DOHH2 (cell line): ENCODE measurements around the gene CTSW.

ENCODE experiments used
- H3F3A ChIP-seq: fragments of 200-600 bp; sonication (generic), shearing (Covaris generic); 2 replicates; pipeline ENCODE4 v1.6.0; 2016; ENCODE audit warnings: antibody characterized with exemption, mild to moderate bottlenecking; ENCODE audit not compliant: control insufficient read depth, insufficient read depth
- H3K27ac ChIP-seq: fragments of 200-600 bp; sonication (generic); 2 replicates; pipeline ENCODE4 v1.5.1; 2014; ENCODE audit warnings: low read depth, mild to moderate bottlenecking, low read length, moderate library complexity
- H3K27me3 ChIP-seq: fragments of 200-600 bp; sonication (generic); 2 replicates; pipeline ENCODE4 v1.6.1; 2014; ENCODE audit warnings: mild to moderate bottlenecking, low read length, mixed read lengths; ENCODE audit not compliant: control insufficient read depth
- H3K36me3 ChIP-seq: fragments of 200-600 bp; sonication (generic); 2 replicates; pipeline ENCODE4 v1.6.1; 2014; ENCODE audit warnings: mild to moderate bottlenecking, low read length, moderate library complexity, mixed read lengths; ENCODE audit not compliant: control insufficient read depth
- H3K4me1 ChIP-seq: fragments of 200-600 bp; sonication (generic); 2 replicates; pipeline ENCODE4 v1.6.1; 2014; ENCODE audit warnings: mild to moderate bottlenecking, low read length, mixed read lengths; ENCODE audit not compliant: control insufficient read depth
- H3K4me2 ChIP-seq: fragments of 200-600 bp; sonication (generic); 2 replicates; pipeline ENCODE4 v1.6.0; 2014; ENCODE audit warnings: mild to moderate bottlenecking, low read length, moderate library complexity
- H3K4me3 ChIP-seq: fragments of 200-600 bp; sonication (generic); 2 replicates; pipeline ENCODE4 v1.5.1; 2014; ENCODE audit warnings: mild to moderate bottlenecking, low read length, mixed read lengths
- H3K79me2 ChIP-seq: fragments of 200-600 bp; sonication (generic); 2 replicates; pipeline ENCODE4 v1.6.1; 2014; ENCODE audit warnings: mild to moderate bottlenecking, low read length, mixed read lengths; ENCODE audit not compliant: control insufficient read depth
- H3K9me2 ChIP-seq: fragments of 200-600 bp; sonication (generic); replicated peaks from 2 replicates; pipeline ENCODE4 v1.6.1; 2014; ENCODE audit warnings: mild to moderate bottlenecking, low read length, mixed read lengths; ENCODE audit not compliant: control insufficient read depth
- H3K9me3 ChIP-seq: fragments of 200-600 bp; sonication (generic); 2 replicates; pipeline ENCODE4 v1.6.1; 2014; ENCODE audit warnings: antibody characterized with exemption, low read length, mixed read lengths; ENCODE audit not compliant: control insufficient read depth, insufficient read depth
- H4K20me1 ChIP-seq: fragments of 200-600 bp; sonication (generic); 2 replicates; pipeline ENCODE4 v1.6.0; 2014; ENCODE audit warnings: low read depth, mild to moderate bottlenecking, antibody characterized with exemption, low read length, moderate library complexity; ENCODE audit not compliant: control insufficient read depth, insufficient read depth
- CTCF ChIP-seq: fragments of 200-600 bp; sonication (generic); IDR thresholded peaks from one replicate; pipeline ENCODE4 v1.5.1; 2014; ENCODE audit warnings: antibody characterized with exemption, mild to moderate bottlenecking, low read depth, low read length; ENCODE audit not compliant: poor library complexity, severe bottlenecking
- EZH2phosphoT487 ChIP-seq: fragments of 200-600 bp; sonication (generic); IDR thresholded peaks from 2 replicates; pipeline ENCODE4 v1.6.1; 2017; ENCODE audit warnings: borderline replicate concordance, mild to moderate bottlenecking, antibody characterized with exemption, low read length, moderate library complexity, mixed read lengths

The CTSW gene

GRCh38 chr11:65925397-65925796 is 45.8 kb downstream of the CTSW start:
- Histone ChIP-seq H4K20me1 (no peaks in the 10 kb centered on the region), H3K27me3 (no peaks in the 10 kb centered on the region), H3K36me3 (no peaks in the 10 kb centered on the region), H3K4me1 (peaks cover 1% of the 10 kb centered on the region; the same call in 1 of the 2 replicates), H3K4me2 (no peak overlapping the region), H3F3A (no peaks in the 10 kb centered on the region), H3K4me3 (no peak overlapping the region), H3K79me2 (no peaks in the 10 kb centered on the region), H3K9me3 (no peaks in the 10 kb centered on the region), H3K9me2 (no peaks in the 10 kb centered on the region), H3K27ac (no peak overlapping the region)
- TF ChIP-seq EZH2phosphoT487 = no peak
- no peak for TF ChIP-seq CTCF

GRCh38 chr11:65927904-65928397 is 48.3 kb downstream of the CTSW start:
- Histone ChIP-seq H3F3A (no peaks in the 10 kb centered on the region), H3K79me2 (no peaks in the 10 kb centered on the region), H3K9me3 (no peaks in the 10 kb centered on the region), H3K9me2 (no peaks in the 10 kb centered on the region), H3K4me2 (no peak overlapping the region), H4K20me1 (no peaks in the 10 kb centered on the region), H3K27ac (no peak overlapping the region), H3K36me3 (no peaks in the 10 kb centered on the region), H3K4me1 (peaks cover 6% of the 10 kb centered on the region; the same call in 1 of the 2 replicates), H3K27me3 (no peaks in the 10 kb centered on the region), H3K4me3 (no peak overlapping the region)
- TF ChIP-seq CTCF (no peak), EZH2phosphoT487 (no peak)

- H3F3A ChIP-seq = no peaks in the 10 kb centered on the region
- no peaks in the 10 kb centered on the region for H3K79me2 ChIP-seq
- H3K4me1 ChIP-seq = peaks cover 6% of the 10 kb centered on the region; the same call in 1 of the 2 replicates
- H4K20me1 ChIP-seq = no peaks in the 10 kb centered on the region
- no peaks in the 10 kb centered on the region for H3K9me2 ChIP-seq
- H3K36me3 ChIP-seq = no peaks in the 10 kb centered on the region
- no peak overlapping the region for H3K4me2 ChIP-seq
- no peak overlapping the region for H3K27ac ChIP-seq
- no peak for TF ChIP-seq CTCF
- TF ChIP-seq EZH2phosphoT487 = no peak
- H3K27me3 ChIP-seq = no peaks in the 10 kb centered on the region
- no peaks in the 10 kb centered on the region for H3K9me3 ChIP-seq
- no peak overlapping the region for H3K4me3 ChIP-seq
Observed at GRCh38 chr11:65928667-65929066, 49.0 kb downstream of the CTSW start.
